HCT116 (cell line): ENCODE measurements around the gene TMEM109. TPM values are rescaled to one million over a fixed set of nuclear protein-coding genes. Genes with fewer than 3 reads are reported as not detected.

Experiments used
- ATAC-seq: fragments of 200-7000 bp; cut with Tn5 transposase; 2 replicates; pipeline ENCODE4 v1.9.1; 2020; ENCODE audit warnings: mild to moderate bottlenecking, moderate library complexity
- BruUV-seq: library from RNA; stranded (reverse); fragments of 400-500 nt; replicated peaks from 2 replicates; lab custom pipeline; 2021; lab: Mats Ljungman, UMichigan
- CTCF ChIA-PET: fragments of 300-600 bp; sonication (Branson Sonifier 250); formaldehyde crosslinking; loops from one replicate; lab custom pipeline; 2021; ENCODE audit warnings: antibody characterized with exemption; lab: Charles Lee
- POLR2A ChIA-PET: fragments of 300-600, 350-600 bp; sonication (Branson Sonifier 250); formaldehyde crosslinking; loops from one replicate; lab custom pipeline; 2021; ENCODE audit warnings: antibody characterized with exemption; lab: Charles Lee
- RAD21 ChIA-PET, 2 experiments: fragments of 300-600 bp; sonication (Branson Sonifier 250); formaldehyde crosslinking; loops; one replicate each; lab custom pipeline; 2023; ENCODE audit warnings: low total read pairs in 2 of 2; ENCODE audit not compliant: uncharacterized antibody in 2 of 2, unreplicated experiment in 2 of 2, low non-redundant PET in 1 of 2; lab: Charles Lee
- DNase-seq: peaks from one replicate; pipeline ENCODE4 v3.0.0-alpha.2; 2010; ENCODE audit warnings: low read depth, low spot score
- H2AFZ ChIP-seq: fragments of 200-600 bp; shearing (Covaris generic), sonication (generic); 2 replicates; pipeline ENCODE4 v1.6.1; 2017; ENCODE audit warnings: low read depth, mixed run types, mixed read lengths, antibody characterized with exemption, low read length; ENCODE audit not compliant: poor library complexity, severe bottlenecking
- H3K27ac ChIP-seq: 2 replicates; pipeline ENCODE4 v1.5.1; 2012; ENCODE audit warnings: low read depth, low read length
- H3K27me3 ChIP-seq: fragments of 200-600 bp; sonication (generic); 2 replicates; pipeline ENCODE4 v1.6.1; 2016; ENCODE audit warnings: mixed run types, low read length, mixed read lengths; ENCODE audit not compliant: insufficient read depth
- H3K36me3 ChIP-seq, 2 experiments: fragments of 200-500 bp in 1 of 2; fragments of 200-600 bp in 1 of 2; sonication (Bioruptor generic) in 1 of 2; sonication (generic) in 1 of 2; 2 replicates each; pipeline versions ENCODE4 v1.5.1 to v1.6.1; 2014 to 2016; ENCODE audit warnings: low read length in 2 of 2, inconsistent platforms in 1 of 2, mixed read lengths in 1 of 2, mixed run types in 1 of 2; ENCODE audit not compliant: insufficient read depth in 2 of 2, control insufficient read depth in 1 of 2
- H3K4me1 ChIP-seq, 2 experiments: fragments of 200-600 bp in 1 of 2; sonication (generic) in 1 of 2; 2 replicates each; pipeline versions ENCODE4 v1.5.1 to v1.6.1; 2012 to 2017; ENCODE audit warnings: low read length in 2 of 2, inconsistent platforms in 1 of 2, mild to moderate bottlenecking in 1 of 2, mixed read lengths in 1 of 2, mixed run types in 1 of 2, moderate library complexity in 1 of 2; ENCODE audit not compliant: insufficient read depth in 2 of 2, control insufficient read depth in 1 of 2
- H3K4me2 ChIP-seq: fragments of 200-600 bp; sonication (generic); 2 replicates; pipeline ENCODE4 v1.6.1; 2017; ENCODE audit warnings: mixed run types, low read length, mixed read lengths
- H3K4me3 ChIP-seq, 2 experiments: fragments of 200-600 bp in 1 of 2; sonication (generic) in 1 of 2; replicated peaks in 1 of 2; 2 replicates each; pipeline ENCODE4 v1.5.1; 2011 to 2016; ENCODE audit warnings: low read length in 2 of 2, control low read depth in 1 of 2, low read depth in 1 of 2, mild to moderate bottlenecking in 1 of 2, mixed read lengths in 1 of 2, mixed run types in 1 of 2
- H3K79me2 ChIP-seq: fragments of 200-600 bp; sonication (generic); 2 replicates; pipeline ENCODE4 v1.6.1; 2017; ENCODE audit warnings: mild to moderate bottlenecking, mixed run types, low read length, moderate library complexity, mixed read lengths; ENCODE audit not compliant: insufficient read depth
- H3K9ac ChIP-seq: fragments of 200-600 bp; sonication (generic); 2 replicates; pipeline ENCODE4 v1.6.1; 2016; ENCODE audit warnings: low read length, mixed read lengths
- H3K9me2 ChIP-seq: fragments of 200-600 bp; sonication (generic), shearing (Covaris generic); 2 replicates; pipeline ENCODE4 v1.6.1; 2017; ENCODE audit warnings: mixed run types, mild to moderate bottlenecking, moderate library complexity; ENCODE audit not compliant: insufficient read depth
- H3K9me3 ChIP-seq, 2 experiments: fragments of 200-500 bp in 1 of 2; fragments of 200-600 bp in 1 of 2; sonication (Bioruptor generic) in 1 of 2; sonication (generic) in 1 of 2; 2 replicates each; pipeline ENCODE4 v1.6.1; 2014 to 2017; ENCODE audit warnings: low read length in 2 of 2, mixed read lengths in 2 of 2, inconsistent platforms in 1 of 2, low read depth in 1 of 2, mild to moderate bottlenecking in 1 of 2, mixed run types in 1 of 2, moderate library complexity in 1 of 2; ENCODE audit not compliant: control insufficient read depth in 1 of 2, insufficient read depth in 1 of 2
- H4K20me1 ChIP-seq: fragments of 200-600 bp; sonication (generic), shearing (Covaris generic); 2 replicates; pipeline ENCODE4 v1.6.1; 2017; ENCODE audit warnings: mixed run types, mild to moderate bottlenecking, moderate library complexity; ENCODE audit not compliant: insufficient read depth
- CBX3 ChIP-seq: IDR thresholded peaks from 2 replicates; pipeline ENCODE4 v1.6.1; 2012; ENCODE audit warnings: low read depth
- CEBPB ChIP-seq: IDR thresholded peaks from 2 replicates; pipeline ENCODE4 v1.6.1; 2012; ENCODE audit warnings: low read depth
- CTCF ChIP-seq, 3 experiments: fragments of 200-600 bp in 1 of 3; sonication (generic) in 1 of 3; IDR thresholded peaks in 2 of 3; conservative IDR thresholded peaks in 1 of 3; 2 replicates each; pipeline ENCODE4 v1.5.1; 2012 to 2017; ENCODE audit warnings: low read depth in 2 of 3, low read length in 2 of 3, antibody characterized with exemption in 1 of 3, borderline replicate concordance in 1 of 3, control low read depth in 1 of 3, mild to moderate bottlenecking in 1 of 3, mixed read lengths in 1 of 3, mixed run types in 1 of 3, moderate library complexity in 1 of 3; ENCODE audit not compliant: insufficient read depth in 1 of 3
- EZH2 ChIP-seq: fragments of 200-600 bp; sonication (generic); IDR thresholded peaks from 2 replicates; pipeline ENCODE4 v1.6.1; 2017; ENCODE audit warnings: antibody characterized with exemption, mixed run types
- POLR2A ChIP-seq: IDR thresholded peaks from 2 replicates; pipeline ENCODE4 v1.7.0; 2011; ENCODE audit warnings: borderline replicate concordance; ENCODE audit not compliant: insufficient read depth, insufficient read length; ENCODE audit errors: extremely low read depth
- REST ChIP-seq: IDR thresholded peaks from 2 replicates; pipeline ENCODE4 v1.6.1; 2012; ENCODE audit warnings: low read depth
- SIN3A ChIP-seq: IDR thresholded peaks from 2 replicates; pipeline ENCODE4 v1.6.1; 2012; ENCODE audit warnings: low read depth
- SP1 ChIP-seq: IDR thresholded peaks from 2 replicates; pipeline ENCODE4 v1.6.1; 2012; ENCODE audit warnings: low read depth
- TCF7L2 ChIP-seq: IDR thresholded peaks from 2 replicates; pipeline ENCODE4 v1.7.0; 2011; ENCODE audit warnings: borderline replicate concordance, inconsistent platforms; ENCODE audit not compliant: insufficient read depth, insufficient read length; ENCODE audit errors: extremely low read depth
- YY1 ChIP-seq: IDR thresholded peaks from 2 replicates; pipeline ENCODE4 v1.6.1; 2011; ENCODE audit warnings: low read length, low read depth, moderate library complexity, mild to moderate bottlenecking; ENCODE audit not compliant: insufficient replicate concordance; ENCODE audit errors: extremely low read depth
- intact Hi-C: fragments of 100-400 bp; cut with micrococcal nuclease; formaldehyde crosslinking; loops from 2 replicates; pipeline ENCODE4 v1.10.0; 2022
- total RNA-seq: library from RNA; stranded (reverse); gene quantifications from one replicate; pipeline ENCODE4 v1.2.1, GENCODE V29; 2021; ENCODE audit not compliant: unreplicated experiment

Gene TMEM109
- total RNA-seq, 1 experiment from 2014 or later = 44.4 TPM

GRCh38 chr11:60864856-60865513 lies 49.0 kb upstream of the TMEM109 start:
- Histone ChIP-seq H3K9me3 (no peaks in the 10 kb centered on the region), H3K27ac (no peak overlapping the region), H3K9me2 (no peaks in the 10 kb centered on the region), H4K20me1 (no peaks in the 10 kb centered on the region), H3K79me2 (no peaks in the 10 kb centered on the region), H2AFZ (no peak overlapping the region), H3K36me3 (no peaks in the 10 kb centered on the region), H3K4me2 (no peak overlapping the region), H3K4me1 (no peaks in the 10 kb centered on the region), H3K4me3 (no peak overlapping the region), H3K27me3 (0 out of 2 replicates have a peak, but pooled peaks cover 4% of the 10 kb centered on the region), H3K9ac (no peak overlapping the region)
- TF ChIP-seq TCF7L2 (no peak), SIN3A (no peak), SP1 (no peak), EZH2 (no peak), REST (no peak), CTCF (IDR thresholded peaks at IDR 0.05 in 2 of 3, conservative IDR thresholded peaks at IDR 0.05 in 1 of 3; ENCODE audit: borderline replicate concordance in 1 of 3, insufficient read depth in 1 of 3, low read depth in 2 of 3, low read length in 2 of 3) (no peak), POLR2A (no peak), CEBPB (no peak), YY1 (no peak), CBX3 (no peak)
- no peak for ATAC-seq
- no TSS peak for BruUV-seq
- intact Hi-C loops = no loop called here
- CTCF ChIA-PET = no interaction called here
- POLR2A ChIA-PET = no interaction called here
- no peak for DNase-seq
- RAD21 ChIA-PET = no interaction called here
